Measurements from ENCODE around the gene CASKIN1. TPM values are rescaled to one million over a fixed set of nuclear protein-coding genes. Genes with fewer than 3 reads are reported as not detected.

Gene CASKIN1
- total and polyA plus RNA-seq, 8 donors, result 0.61 to 2.1 (median 1.1) TPM

DNA sequence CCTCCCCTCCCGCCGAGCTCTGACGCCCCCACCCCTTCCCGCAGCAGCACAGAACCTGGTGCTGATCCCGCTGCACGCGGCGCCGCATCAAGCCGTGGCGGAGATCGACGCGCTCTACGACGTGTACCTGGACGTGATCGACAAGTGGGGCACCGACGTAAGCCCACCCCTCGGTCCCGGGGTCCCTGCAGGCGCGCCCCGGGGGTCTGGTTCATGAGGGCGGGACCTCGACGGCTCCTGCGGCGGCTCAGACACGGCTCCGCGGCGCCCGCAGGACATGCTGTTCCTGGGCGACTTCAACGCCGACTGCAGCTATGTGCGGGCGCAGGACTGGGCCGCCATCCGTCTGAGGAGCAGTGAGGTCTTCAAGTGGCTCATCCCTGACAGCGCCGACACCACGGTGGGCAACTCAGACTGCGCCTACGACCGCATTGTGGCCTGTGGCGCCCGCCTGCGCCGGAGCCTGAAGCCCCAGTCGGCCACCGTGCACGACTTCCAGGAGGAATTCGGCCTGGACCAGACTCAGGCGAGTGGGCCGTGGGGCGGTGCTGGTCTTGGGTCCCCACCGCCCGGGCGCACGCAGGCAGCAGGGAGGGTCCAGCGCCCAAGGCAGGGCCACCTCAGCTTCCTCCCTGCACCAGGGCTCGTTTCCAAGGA is 41.2 kb upstream of the CASKIN1 start:
- Histone ChIP-seq H3K36me3 (peaks cover 4 to 23% (median 21%) of the 10 kb centered on the region in 3 donors), H3K9me3 (no peaks in the 10 kb centered on the region), H3K4me1 (peaks cover 0 to 6% (median 0%) of the 10 kb centered on the region in 3 donors), H3K27ac (no peak overlapping the region), H3K27me3 (no peaks in the 10 kb centered on the region), H3K4me3 (no peak overlapping the region)
- 27 to 35% methylated on average over 60 to 65 of the region's 65 CpGs for WGBS, 2 donors
- ATAC-seq (peak in 3 of 4 donors; percentile 4 to 24 (median 9)), DNase-seq (peak in 1 of 6 donors; percentile 76), FAIRE-seq (no peak)
- intact Hi-C loops (cut with DNase I), result no loop called here
- TF ChIP-seq, protein P1, sequence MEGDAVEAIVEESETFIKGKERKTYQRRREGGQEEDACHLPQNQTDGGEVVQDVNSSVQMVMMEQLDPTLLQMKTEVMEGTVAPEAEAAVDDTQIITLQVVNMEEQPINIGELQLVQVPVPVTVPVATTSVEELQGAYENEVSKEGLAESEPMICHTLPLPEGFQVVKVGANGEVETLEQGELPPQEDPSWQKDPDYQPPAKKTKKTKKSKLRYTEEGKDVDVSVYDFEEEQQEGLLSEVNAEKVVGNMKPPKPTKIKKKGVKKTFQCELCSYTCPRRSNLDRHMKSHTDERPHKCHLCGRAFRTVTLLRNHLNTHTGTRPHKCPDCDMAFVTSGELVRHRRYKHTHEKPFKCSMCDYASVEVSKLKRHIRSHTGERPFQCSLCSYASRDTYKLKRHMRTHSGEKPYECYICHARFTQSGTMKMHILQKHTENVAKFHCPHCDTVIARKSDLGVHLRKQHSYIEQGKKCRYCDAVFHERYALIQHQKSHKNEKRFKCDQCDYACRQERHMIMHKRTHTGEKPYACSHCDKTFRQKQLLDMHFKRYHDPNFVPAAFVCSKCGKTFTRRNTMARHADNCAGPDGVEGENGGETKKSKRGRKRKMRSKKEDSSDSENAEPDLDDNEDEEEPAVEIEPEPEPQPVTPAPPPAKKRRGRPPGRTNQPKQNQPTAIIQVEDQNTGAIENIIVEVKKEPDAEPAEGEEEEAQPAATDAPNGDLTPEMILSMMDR (IDR thresholded peaks at IDR 0.05), result no peak

DNA sequence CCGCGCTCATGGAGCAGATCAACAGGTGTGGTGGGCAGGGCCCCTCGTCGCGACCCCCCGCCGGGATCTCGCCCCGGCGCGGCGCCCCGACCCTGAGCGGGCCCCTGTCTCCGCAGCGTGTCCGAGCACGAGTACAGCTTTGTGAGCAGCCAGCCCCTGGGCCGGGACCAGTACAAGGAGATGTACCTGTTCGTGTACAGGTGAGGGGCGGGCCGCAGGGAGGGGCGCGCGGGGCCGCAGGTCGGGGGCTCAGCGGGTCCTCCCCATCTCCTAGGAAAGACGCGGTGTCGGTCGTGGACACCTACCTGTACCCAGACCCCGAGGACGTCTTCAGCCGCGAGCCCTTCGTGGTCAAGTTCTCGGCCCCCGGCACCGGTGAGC is 40.7 kb upstream of the CASKIN1 start:
- peak in 1 of 4 donors; percentile 2 for ATAC-seq

DNA sequence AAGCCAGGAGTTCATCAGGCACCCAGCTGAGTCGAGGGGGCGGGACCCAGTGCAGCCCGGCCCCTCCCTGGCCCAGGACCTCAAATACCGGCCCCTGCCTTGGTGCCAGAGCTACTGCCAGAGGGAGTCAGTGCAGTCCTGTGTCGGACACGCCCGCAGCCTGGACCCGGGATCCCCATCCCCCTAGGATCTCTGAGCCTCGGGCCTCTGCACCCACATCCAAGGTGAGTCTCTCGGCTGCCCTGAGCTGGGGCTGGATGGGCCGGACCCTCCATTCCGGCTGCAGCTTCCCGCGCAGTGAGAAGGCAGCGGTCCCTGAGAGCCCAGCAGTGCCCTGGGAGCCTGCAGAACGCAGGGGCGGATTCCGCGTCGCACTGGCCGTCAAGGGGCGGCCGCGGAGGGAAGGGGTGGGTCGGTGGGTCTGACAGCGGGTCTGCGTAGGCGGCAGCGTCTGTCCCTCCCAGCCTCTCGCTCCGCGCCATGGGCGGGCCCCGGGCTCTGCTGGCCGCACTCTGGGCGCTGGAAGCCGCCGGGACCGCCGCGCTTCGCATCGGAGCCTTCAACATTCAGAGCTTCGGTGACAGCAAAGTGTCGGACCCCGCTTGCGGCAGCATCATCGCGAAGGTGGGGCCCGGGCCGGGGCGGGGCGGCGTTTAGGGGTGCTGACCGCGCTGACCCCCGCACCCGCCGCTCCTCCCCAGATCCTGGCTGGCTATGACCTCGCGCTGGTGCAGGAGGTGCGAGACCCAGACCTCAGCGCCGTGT is 40.1 kb upstream of the CASKIN1 start, which contains the start of gene DNASE1L2:
Gene DNASE1L2 (plus strand): TSS at position 108 of the 765 bp plus-strand sequence. CDS start 373 bp downstream, at position 481.
- ATAC-seq (peak; percentile 21 to 61 (median 30)), FAIRE-seq (no peak), DNase-seq (peak in 2 of 6 donors; percentile 53 to 81)
- Histone ChIP-seq H3K4me1 (peaks cover 0 to 6% (median 0%) of the 10 kb centered on the region in 3 donors), H3K4me3 (peak within 1 kb of the TSS in 1 of 4 donors; percentile 25), H3K36me3 (peaks cover 4 to 34% (median 25%) of the 10 kb centered on the region in 3 donors), H3K9me3 (no peaks in the 10 kb centered on the region), H3K27ac (no peak within 1 kb of the TSS), H3K27me3 (no peaks in the 10 kb centered on the region)
- TF ChIP-seq, protein P1 (IDR thresholded peaks at IDR 0.05), result no peak
- intact Hi-C loops (cut with DNase I), result no loop called here
- WGBS, 2 donors, result 19 to 20% methylated on average over 58 to 64 of the region's 64 CpGs

More for the DNA sequence above, 40.7 kb upstream of the CASKIN1 start:
- Histone ChIP-seq H3K27ac (no peak overlapping the region), H3K4me3 (peak overlapping the region in 1 of 4 donors; percentile 25), H3K4me1 (peaks cover 0 to 6% (median 0%) of the 10 kb centered on the region in 3 donors), H3K36me3 (peaks cover 4 to 28% (median 25%) of the 10 kb centered on the region in 3 donors), H3K27me3 (no peaks in the 10 kb centered on the region), H3K9me3 (no peaks in the 10 kb centered on the region)
- intact Hi-C loops (cut with DNase I), result no loop called here
- TF ChIP-seq, protein P1 (IDR thresholded peaks at IDR 0.05), result no peak
- no peak for FAIRE-seq
- DNase-seq, result peak in 2 of 6 donors; percentile 40 to 82
- WGBS, 2 donors, result 13 to 24% methylated on average over 28 to 40 of the region's 40 CpGs

DNA sequence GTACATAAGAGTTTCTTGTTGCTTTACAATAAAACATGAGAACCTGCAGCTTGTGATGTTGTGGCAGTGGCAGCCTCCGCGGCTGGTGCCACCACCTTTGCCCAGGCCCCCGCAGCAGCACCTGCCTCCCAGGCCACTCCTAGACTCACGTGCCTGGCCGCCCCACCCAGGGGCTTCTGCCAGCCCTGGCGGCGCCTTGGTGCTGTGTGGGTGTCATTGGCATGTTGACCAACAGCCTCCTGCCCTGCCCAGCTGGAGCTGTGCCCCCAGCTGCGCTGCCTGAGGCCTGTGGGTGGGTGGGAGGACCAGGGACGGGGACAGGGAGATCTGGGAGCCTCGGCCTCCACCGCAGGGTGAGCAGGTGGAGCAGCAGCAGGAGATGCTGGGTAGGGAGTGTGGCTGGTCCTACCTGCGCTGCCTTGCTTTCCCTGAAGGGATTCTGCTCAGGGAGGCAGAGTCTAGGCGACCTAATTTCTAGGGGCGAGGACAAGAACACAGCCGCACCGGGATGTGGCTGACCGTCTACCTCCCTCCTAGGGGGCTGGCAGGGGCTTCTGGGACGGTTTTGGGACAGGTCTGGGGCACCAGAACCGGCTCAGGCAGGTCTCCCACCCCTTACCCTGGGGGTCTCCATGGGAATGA is 39.4 kb upstream of the CASKIN1 start:
- Histone ChIP-seq H3K9me3 (no peaks in the 10 kb centered on the region), H3K4me3 (no peak overlapping the region), H3K36me3 (peaks cover 4 to 37% (median 25%) of the 10 kb centered on the region in 3 donors), H3K4me1 (peaks cover 0 to 6% (median 0%) of the 10 kb centered on the region in 3 donors), H3K27ac (no peak overlapping the region), H3K27me3 (no peaks in the 10 kb centered on the region)
- TF ChIP-seq, protein P1 (IDR thresholded peaks at IDR 0.05), result no peak
- FAIRE-seq (no peak), ATAC-seq (no peak), DNase-seq (peak in 2 of 6 donors; percentile 38 to 68)
- intact Hi-C loops (cut with DNase I), result no loop called here
- 82 to 84% methylated on average over 19 of the region's 19 CpGs for WGBS, 2 donors

All from pancreas (tissue), 10 donors.